Measurements from ENCODE around the gene IPPK.

The IPPK gene

GRCh38 chr9:92709954-92710353 is 40.0 kb upstream of the IPPK start:
- H3K9ac ChIP-seq (ENCODE audit: low read length), result no peak overlapping the region
- H4K20me1 ChIP-seq (ENCODE audit: insufficient read depth, low read length), result no peaks in the 10 kb centered on the region
- peaks cover 56% of the 10 kb centered on the region for H3K4me1 ChIP-seq (ENCODE audit: low read length)
- no peaks in the 10 kb centered on the region for H3K9me2 ChIP-seq (replicated peaks; ENCODE audit: insufficient read depth, low read length)
- no peak overlapping the region for H2AFZ ChIP-seq (ENCODE audit: low read length)
- no peaks in the 10 kb centered on the region for H3K27me3 ChIP-seq (replicated peaks; ENCODE audit: insufficient read depth, low read length)
- no peak overlapping the region for H3K4me3 ChIP-seq (ENCODE audit: low read length)
- no peak for TF ChIP-seq CTCF (IDR thresholded peaks at IDR 0.05; ENCODE audit: low read length)
- TF ChIP-seq EZH2 (optimal IDR thresholded peaks at IDR 0.05; ENCODE audit: low read depth, low read length), result no peak
- no peak for TF ChIP-seq EZH2phosphoT487 (IDR thresholded peaks at IDR 0.05; ENCODE audit: low read length)
- H3K79me2 ChIP-seq (ENCODE audit: low read length), result peaks cover 35% of the 10 kb centered on the region
- H3K27ac ChIP-seq (ENCODE audit: low read length), result no peak overlapping the region
- H3K4me2 ChIP-seq (ENCODE audit: low read depth, low read length), result no peak overlapping the region
- no peaks in the 10 kb centered on the region for H3K9me3 ChIP-seq (replicated peaks; ENCODE audit: insufficient read depth, low read length)
- 0 out of 2 replicates have a peak, but pooled peaks cover 19% of the 10 kb centered on the region for H3K36me3 ChIP-seq (replicated peaks; ENCODE audit: insufficient read depth, low read length)
- peaks cover 23% of the 10 kb centered on the region for H3F3A ChIP-seq (ENCODE audit: insufficient read depth, low read length)
- no peak for DNase-seq

GRCh38 chr9:92709240-92709639 is 39.3 kb upstream of the IPPK start:
- peaks cover 23% of the 10 kb centered on the region for H3F3A ChIP-seq (ENCODE audit: insufficient read depth, low read length)
- H3K4me3 ChIP-seq (ENCODE audit: low read length), result no peak overlapping the region
- no peak overlapping the region for H3K4me2 ChIP-seq (ENCODE audit: low read depth, low read length)
- no peaks in the 10 kb centered on the region for H3K9me3 ChIP-seq (replicated peaks; ENCODE audit: insufficient read depth, low read length)
- H3K79me2 ChIP-seq (ENCODE audit: low read length), result peaks cover 29% of the 10 kb centered on the region
- H3K27ac ChIP-seq (ENCODE audit: low read length), result no peak overlapping the region
- no peak overlapping the region for H3K9ac ChIP-seq (ENCODE audit: low read length)
- no peaks in the 10 kb centered on the region for H3K27me3 ChIP-seq (replicated peaks; ENCODE audit: insufficient read depth, low read length)
- no peak for DNase-seq
- TF ChIP-seq EZH2 (optimal IDR thresholded peaks at IDR 0.05; ENCODE audit: low read depth, low read length) (no peak), CTCF (IDR thresholded peaks at IDR 0.05; ENCODE audit: low read length) (no peak), EZH2phosphoT487 (IDR thresholded peaks at IDR 0.05; ENCODE audit: low read length) (no peak)
- 0 out of 2 replicates have a peak, but pooled peaks cover 14% of the 10 kb centered on the region for H3K36me3 ChIP-seq (replicated peaks; ENCODE audit: insufficient read depth, low read length)
- H3K9me2 ChIP-seq (replicated peaks; ENCODE audit: insufficient read depth, low read length), result no peaks in the 10 kb centered on the region
- peaks cover 52% of the 10 kb centered on the region for H3K4me1 ChIP-seq (ENCODE audit: low read length)
- H2AFZ ChIP-seq (ENCODE audit: low read length), result no peak overlapping the region
- H4K20me1 ChIP-seq (ENCODE audit: insufficient read depth, low read length), result no peaks in the 10 kb centered on the region

- Histone ChIP-seq H2AFZ (ENCODE audit: low read length) (no peak overlapping the region), H4K20me1 (ENCODE audit: insufficient read depth, low read length) (no peaks in the 10 kb centered on the region), H3K4me3 (ENCODE audit: low read length) (no peak overlapping the region), H3K9me3 (replicated peaks; ENCODE audit: insufficient read depth, low read length) (no peaks in the 10 kb centered on the region), H3K79me2 (ENCODE audit: low read length) (peaks cover 11% of the 10 kb centered on the region), H3K4me2 (ENCODE audit: low read depth, low read length) (no peak overlapping the region), H3F3A (ENCODE audit: insufficient read depth, low read length) (peaks cover 18% of the 10 kb centered on the region), H3K4me1 (ENCODE audit: low read length) (peaks cover 35% of the 10 kb centered on the region), H3K36me3 (replicated peaks; ENCODE audit: insufficient read depth, low read length) (0 out of 2 replicates have a peak, but pooled peaks cover 6% of the 10 kb centered on the region), H3K27me3 (replicated peaks; ENCODE audit: insufficient read depth, low read length) (no peaks in the 10 kb centered on the region), H3K9ac (ENCODE audit: low read length) (no peak overlapping the region), H3K9me2 (replicated peaks; ENCODE audit: insufficient read depth, low read length) (no peaks in the 10 kb centered on the region), H3K27ac (ENCODE audit: low read length) (no peak overlapping the region)
- TF ChIP-seq CTCF (IDR thresholded peaks at IDR 0.05; ENCODE audit: low read length) (no peak), EZH2phosphoT487 (IDR thresholded peaks at IDR 0.05; ENCODE audit: low read length) (no peak), EZH2 (optimal IDR thresholded peaks at IDR 0.05; ENCODE audit: low read depth, low read length) (no peak)
- no peak for DNase-seq
These were observed 37.6 kb upstream of the IPPK start for GRCh38 chr9:92707530-92707929.
